ENCODE measurements around the gene ACVR1.

GRCh38 chr2:157691695-157692094 lies 184.4 kb downstream of the ACVR1 start:
- TF ChIP-seq CTCF (IDR thresholded peaks at IDR 0.05) (no peak), POLR2A (IDR thresholded peaks at IDR 0.05) (no peak)

All from testis (tissue), 2 donors.